ENCODE results near the gene KAT6B.

Gene KAT6B

GRCh38 chr10:74925291-74925690, 98.9 kb downstream of the KAT6B start:
- no peak for DNase-seq

DNA sequence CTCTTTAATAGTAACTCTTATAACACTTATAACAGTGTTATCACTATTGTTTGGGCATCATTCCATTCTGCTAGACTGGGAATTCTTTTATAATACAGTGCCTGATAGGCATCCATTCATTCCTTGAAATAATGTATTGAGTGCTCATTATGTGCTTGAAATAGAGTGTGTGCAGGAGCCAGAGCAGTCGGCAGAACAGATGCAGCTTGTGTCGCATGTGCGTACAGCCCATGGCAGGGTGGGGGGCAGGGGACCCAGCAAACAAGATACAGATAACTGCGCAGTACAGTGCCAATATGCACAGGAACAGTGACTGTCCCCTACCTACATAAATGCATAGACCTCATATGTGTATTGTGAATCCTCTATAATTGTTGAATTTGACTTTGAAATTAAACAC, 99.3 kb downstream of the KAT6B start:
- no peak for DNase-seq

DNA sequence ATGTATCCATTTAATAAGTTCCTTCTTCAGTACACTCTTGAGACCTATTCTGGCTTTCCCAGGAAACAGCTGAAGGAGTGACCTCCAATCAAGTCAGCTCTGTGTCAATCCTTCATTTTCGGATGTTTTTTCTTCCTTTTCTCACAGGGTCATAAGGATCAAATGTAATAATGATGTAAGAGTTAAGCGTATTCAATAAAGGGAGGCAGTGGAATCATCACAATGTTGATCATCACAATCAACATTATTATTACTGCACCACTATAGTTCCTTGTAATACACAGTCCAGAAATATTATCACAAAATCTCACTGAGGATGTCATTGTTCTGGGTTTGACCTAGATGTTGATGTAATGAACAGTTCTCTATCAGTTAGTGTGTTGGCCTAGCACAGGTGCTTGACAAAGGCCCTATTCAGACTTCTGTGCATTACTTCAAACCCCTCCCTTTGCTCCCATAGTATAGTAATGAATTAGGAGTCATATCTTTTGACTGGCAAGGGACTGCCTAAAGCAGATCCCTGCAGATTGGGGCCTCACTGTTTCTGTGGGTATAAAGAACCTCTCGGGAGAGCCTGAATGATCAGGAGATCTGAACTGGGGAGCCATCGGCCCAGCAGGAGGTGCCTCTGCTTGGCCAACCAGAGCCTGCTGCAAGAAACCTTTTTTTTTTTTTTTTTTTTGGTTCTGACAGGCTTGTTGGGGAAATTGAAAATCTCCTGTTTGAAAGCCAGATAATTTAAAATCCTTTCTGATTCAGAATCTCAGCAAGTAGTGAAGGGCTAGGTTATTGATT, 100.6 kb downstream of the KAT6B start:
- no peak for DNase-seq

- DNase-seq: no peak
These were observed 101.3 kb downstream of the KAT6B start for GRCh38 chr10:74927701-74928100.

DNA sequence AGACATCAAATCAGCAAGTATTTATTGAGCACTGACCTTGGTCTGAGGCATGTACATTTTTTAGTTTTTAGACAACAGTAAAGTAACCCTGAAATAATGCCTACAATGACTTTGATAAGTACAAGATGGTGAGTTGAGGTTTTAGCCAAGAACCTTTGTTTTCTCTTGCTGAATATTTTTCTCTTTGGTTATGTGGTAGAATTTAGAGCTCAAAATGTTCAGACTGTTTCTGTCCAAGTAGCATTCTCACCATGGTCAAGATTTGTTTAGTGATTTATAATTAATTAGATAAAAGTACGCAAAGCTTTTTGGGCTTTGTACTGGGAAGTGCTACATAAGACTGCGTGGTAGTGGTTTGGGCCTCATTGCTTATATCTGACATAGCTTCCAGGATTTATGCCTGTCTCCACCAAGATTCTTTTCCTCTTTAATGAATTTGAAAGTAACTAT, 102.4 kb downstream of the KAT6B start:
- DNase-seq: no peak

GRCh38 chr10:74929197-74929596, 102.8 kb downstream of the KAT6B start:
- DNase-seq: no peak

DNA sequence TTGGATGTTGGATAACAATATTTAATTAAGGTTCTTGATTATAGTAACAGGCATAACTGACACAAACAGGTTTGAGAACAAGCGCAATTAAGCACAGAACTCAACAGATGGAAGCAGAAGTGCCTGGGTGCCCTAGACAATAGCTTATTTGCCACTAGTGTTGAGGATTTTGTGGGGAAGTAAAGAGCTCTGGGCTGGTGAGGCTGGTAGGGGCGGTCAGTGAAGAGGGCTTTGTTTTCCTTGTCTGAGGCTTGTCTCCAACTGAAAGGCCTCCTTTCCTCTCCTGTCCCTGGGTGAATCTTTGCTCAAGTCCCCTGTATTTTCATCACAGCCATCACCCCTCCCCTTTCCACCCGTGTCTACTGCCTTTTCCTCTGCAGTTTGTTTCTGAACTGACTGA, 104.6 kb downstream of the KAT6B start:
- DNase-seq: no peak

- peak; percentile 76 for DNase-seq
These were observed 106.2 kb downstream of the KAT6B start for GRCh38 chr10:74932648-74933047.

GRCh38 chr10:74934100-74934812, 107.9 kb downstream of the KAT6B start:
- DNase-seq: no peak

DNA sequence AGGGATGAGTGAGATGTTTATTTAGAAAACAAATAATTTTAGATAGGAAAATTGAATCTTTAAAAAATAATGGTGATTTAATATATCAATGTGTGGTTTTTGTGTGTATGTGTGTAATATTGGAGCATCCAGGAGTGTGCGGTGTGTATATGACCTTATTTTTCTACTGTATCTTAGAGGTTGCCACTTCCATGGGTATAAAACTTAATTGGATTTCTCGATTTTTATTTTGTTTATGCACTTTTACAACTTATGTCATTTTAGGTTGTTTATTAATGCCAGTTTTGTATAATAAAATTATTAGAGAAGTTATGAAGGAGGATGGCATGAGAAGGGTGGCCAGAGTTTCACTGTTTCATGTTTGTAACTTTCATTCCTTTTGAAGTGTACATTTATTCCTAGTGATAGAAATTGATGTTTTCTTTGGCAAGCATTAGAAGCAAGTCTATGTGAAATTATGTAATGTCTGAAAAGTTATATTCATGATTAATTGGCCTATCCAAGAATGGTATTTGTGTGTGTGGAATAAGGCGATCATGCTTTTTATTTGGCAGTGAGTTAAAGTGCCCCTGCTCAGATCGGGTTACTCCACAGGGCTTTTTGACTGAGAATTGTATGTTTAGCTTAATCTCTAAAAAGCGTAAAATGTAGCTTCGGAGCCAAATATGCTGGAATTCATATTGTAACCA, 110.3 kb downstream of the KAT6B start:
- DNase-seq: no peak

GRCh38 chr10:74937266-74937856, 111.0 kb downstream of the KAT6B start:
- DNase-seq: no peak

- DNase-seq: no peak
These were observed 117.8 kb downstream of the KAT6B start for GRCh38 chr10:74944205-74944604.

DNA sequence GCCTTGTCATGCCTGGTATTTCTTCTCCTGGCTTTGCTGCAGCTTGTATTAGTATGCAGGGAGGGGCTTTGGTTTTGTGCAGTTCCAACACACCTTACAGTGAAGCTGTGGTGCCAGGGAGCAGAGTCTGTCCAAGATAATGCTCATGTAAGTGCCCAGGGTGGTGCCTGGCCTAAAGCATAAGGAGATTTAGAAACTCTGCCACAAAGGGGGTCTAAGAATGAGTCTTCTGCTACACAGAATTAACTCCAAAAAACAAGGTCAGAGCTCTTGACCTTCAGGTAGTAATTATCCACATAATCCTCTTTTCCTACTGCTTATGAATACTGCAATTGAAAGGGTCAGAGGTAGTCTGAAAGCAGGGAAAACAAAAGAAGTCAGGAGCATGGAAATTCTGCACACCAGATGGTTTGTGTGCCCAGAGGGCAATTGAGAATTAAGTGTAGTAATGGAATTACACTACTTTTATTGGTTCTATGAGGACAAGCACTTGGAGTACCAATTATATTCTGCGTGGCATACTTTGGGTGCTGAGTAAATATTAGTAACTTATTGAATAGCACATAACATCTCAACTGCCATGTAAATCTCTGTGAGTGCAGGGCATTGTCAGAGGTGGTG, 121.5 kb downstream of the KAT6B start:
- peak; percentile 47 for DNase-seq

- DNase-seq: no peak
These were observed 122.8 kb downstream of the KAT6B start for GRCh38 chr10:74949034-74949832.

- no peak for DNase-seq
These were observed 123.7 kb downstream of the KAT6B start for GRCh38 chr10:74949843-74950765.

DNA sequence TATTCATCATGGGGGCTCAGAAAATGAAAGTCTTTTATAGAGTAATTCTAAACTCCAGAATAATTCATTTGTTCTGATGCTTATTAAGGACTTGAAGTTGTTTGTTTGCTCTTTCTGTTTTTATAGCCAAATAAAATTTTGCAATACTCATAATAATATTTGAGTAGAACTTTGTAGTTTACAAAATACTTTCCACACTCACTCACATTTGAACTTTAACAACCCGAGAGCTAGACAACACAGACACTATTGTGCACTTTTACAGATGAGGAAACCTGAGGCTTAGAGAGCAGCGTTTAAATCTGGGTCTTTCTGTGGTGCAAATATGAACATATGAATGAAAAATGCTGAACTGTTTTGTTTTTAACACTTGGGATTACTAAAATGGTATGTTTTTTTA, 126.8 kb downstream of the KAT6B start:
- DNase-seq: no peak

DNA sequence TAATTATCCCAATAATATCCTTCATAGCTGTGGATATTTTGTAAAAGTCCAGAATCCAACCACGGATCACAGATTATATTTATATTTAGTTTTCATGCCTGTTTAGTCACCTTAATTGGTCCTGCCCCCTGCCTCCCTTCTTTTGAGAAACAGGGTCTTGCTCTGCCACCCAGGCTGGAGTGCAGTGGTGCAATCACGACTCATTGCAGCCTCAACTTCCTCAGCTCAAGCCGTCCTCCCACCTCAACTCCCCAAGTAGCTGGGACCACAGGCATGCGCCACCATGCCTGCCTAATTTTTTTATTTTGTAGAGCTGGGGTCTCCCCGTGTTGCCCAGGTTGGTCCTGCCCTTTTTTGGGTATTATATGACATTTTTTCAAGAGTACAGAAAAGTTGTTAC, 129.4 kb downstream of the KAT6B start:
- DNase-seq: no peak

DNA sequence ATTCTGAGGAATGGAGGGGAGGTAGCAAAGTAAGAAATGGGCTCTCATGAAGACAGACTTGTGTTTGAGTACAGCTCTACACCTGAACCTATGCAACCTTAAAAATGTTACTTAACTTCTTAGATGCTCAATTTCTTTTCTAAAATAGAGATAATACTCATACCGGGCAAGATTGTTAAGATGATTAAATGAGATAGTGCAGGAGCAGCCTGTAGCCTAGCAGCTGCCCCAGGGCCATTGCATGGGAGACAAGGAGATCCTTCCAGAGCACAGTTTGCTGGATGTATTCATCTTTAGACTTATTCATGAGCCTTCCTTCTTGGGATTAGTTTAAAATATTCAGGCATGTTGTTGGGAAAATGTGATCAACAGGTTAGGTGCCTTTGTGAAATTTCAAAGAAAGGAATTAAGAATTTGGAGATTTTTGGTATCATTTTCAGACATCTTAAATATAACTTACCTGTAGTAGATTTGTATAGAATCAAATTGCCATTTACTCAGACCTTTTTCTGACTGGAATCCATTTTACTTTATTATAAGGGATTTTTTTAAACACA, 130.2 kb downstream of the KAT6B start:
- no peak for DNase-seq

GRCh38 chr10:74957285-74957961, 131.0 kb downstream of the KAT6B start:
- no peak for DNase-seq

GRCh38 chr10:74958316-74958715, 131.9 kb downstream of the KAT6B start:
- DNase-seq: no peak
